HepG2 (cell line): Measurements from ENCODE around the gene GPR32. TPM values are rescaled to one million over a fixed set of nuclear protein-coding genes. Genes with fewer than 3 reads are reported as not detected.

Experiments used
- ATF4 ChIP-seq, 2 experiments: fragments of 450-650 bp in 1 of 2; sonication (generic) in 1 of 2; formaldehyde crosslinking; IDR thresholded peaks; 2 replicates each; pipeline versions ENCODE4 v1.5.0 to v1.8.0; 2020 to 2022; ENCODE audit warnings: mild to moderate bottlenecking in 1 of 2, missing genetic modification reagents in 1 of 2
- ATF5 ChIP-seq: sonication (generic); formaldehyde crosslinking; IDR thresholded peaks from 2 replicates; pipeline ENCODE4 v1.4.0; 2020; ENCODE audit warnings: mild to moderate bottlenecking, low read depth, missing genetic modification reagents
- CHCHD3 ChIP-seq: sonication (generic); formaldehyde crosslinking; IDR thresholded peaks from 2 replicates; pipeline ENCODE4 v1.8.0; 2022; ENCODE audit warnings: mild to moderate bottlenecking, missing genetic modification reagents, moderate library complexity
- FOXC1 ChIP-seq: sonication (generic); formaldehyde crosslinking; IDR thresholded peaks from 2 replicates; pipeline ENCODE4 v1.8.0; 2022; ENCODE audit warnings: mild to moderate bottlenecking, missing genetic modification reagents, borderline replicate concordance
- HCFC1 ChIP-seq: fragments of 150-350 bp; IDR thresholded peaks from 2 replicates; pipeline ENCODE4 v1.6.1; 2014; ENCODE audit warnings: low read depth, low read length
- HDAC6 ChIP-seq: fragments of 200-600 bp; sonication (generic); IDR thresholded peaks from 2 replicates; pipeline ENCODE4 v1.7.0; 2017; ENCODE audit warnings: mild to moderate bottlenecking, antibody characterized with exemption, low read length, low read depth
- NCOA2 ChIP-seq: sonication (generic); formaldehyde crosslinking; IDR thresholded peaks from 2 replicates; pipeline ENCODE4 v1.8.0; 2022; ENCODE audit warnings: inconsistent platforms
- PATZ1 ChIP-seq: sonication (generic); formaldehyde crosslinking; IDR thresholded peaks from 2 replicates; pipeline ENCODE4 v1.4.0; 2020; ENCODE audit warnings: missing genetic modification reagents
- TP53 ChIP-seq: sonication (generic); formaldehyde crosslinking; conservative IDR thresholded peaks from 2 replicates; pipeline ENCODE4 v1.4.0; 2020; ENCODE audit warnings: missing genetic modification reagents
- ZC3H13 ChIP-seq: sonication (generic); formaldehyde crosslinking; IDR thresholded peaks from 2 replicates; pipeline ENCODE4 v1.8.1; 2023; ENCODE audit warnings: mild to moderate bottlenecking, missing genetic modification reagents, moderate library complexity
- ZNF18 ChIP-seq: sonication (generic); formaldehyde crosslinking; IDR thresholded peaks from 2 replicates; pipeline ENCODE4 v1.8.0; 2022; ENCODE audit warnings: mild to moderate bottlenecking, missing genetic modification reagents; ENCODE audit not compliant: insufficient replicate concordance
- ZNF24 ChIP-seq: fragments of 450-650 bp; IDR thresholded peaks from 2 replicates; pipeline ENCODE4 v1.6.1; 2017; ENCODE audit warnings: antibody characterized with exemption, mild to moderate bottlenecking
- ZNF567 ChIP-seq: sonication (generic); formaldehyde crosslinking; IDR thresholded peaks from 2 replicates; pipeline ENCODE4 v1.8.1; 2023; ENCODE audit warnings: mild to moderate bottlenecking, missing genetic modification reagents, borderline replicate concordance
- ZNF605 ChIP-seq: sonication (generic); formaldehyde crosslinking; IDR thresholded peaks from 2 replicates; pipeline ENCODE4 v1.8.0; 2022; ENCODE audit warnings: mild to moderate bottlenecking, missing genetic modification reagents
- ZNF777 ChIP-seq: sonication (generic); formaldehyde crosslinking; IDR thresholded peaks from 2 replicates; pipeline ENCODE4 v1.4.0; 2020; ENCODE audit warnings: missing genetic modification reagents
- polyA plus RNA-seq, 8 experiments: library from polyadenylated mRNA; depleted of rRNA in 3 of 8; stranded (reverse) in 7 of 8; unstranded in 1 of 8; fragments of >200 nt; fragmentation: Illumina TruSeq in 4 of 8; extraction: Trizol in 4 of 8; gene quantifications; 2 replicates each; pipeline versions ENCODE4 v1.2.1 to v1.2.3, GENCODE V29; 2011 to 2016; ENCODE audit warnings: low read depth in 4 of 8, missing spikeins in 1 of 8, mixed read lengths in 1 of 8; ENCODE audit not compliant: insufficient read depth in 1 of 8
- total RNA-seq, 5 experiments: library from RNA; depleted of rRNA; stranded (reverse); fragments of >200 nt; fragmentation: Illumina TruSeq; extraction: Trizol; gene quantifications; 2 replicates each; pipeline ENCODE4 v1.2.3, GENCODE V29; 2016; ENCODE audit warnings: low read depth in 1 of 5

The GPR32 gene
- total and polyA plus RNA-seq, 2 of the 13 experiments (the other 11 are each of a cell fraction or from before 2014, with no cell fraction given), result not detected

- TF ChIP-seq TP53, result no peak
- TF ChIP-seq ZNF777, result no peak
- 0 out of 2 replicates have a peak, but pooled peaks have one; percentile 53 for TF ChIP-seq CHCHD3
- peak; percentile 98 for TF ChIP-seq ZNF605 (CRISPR knock-in tag)
- TF ChIP-seq PATZ1 (CRISPR knock-in tag), result 0 out of 2 replicates have a peak, but pooled peaks have one; percentile 30
- TF ChIP-seq ZNF18 (CRISPR knock-in tag), result peak; percentile 82
- TF ChIP-seq NCOA2 (CRISPR knock-in tag), result no peak; the same call in 1 of the 2 replicates
- peak in 1 of 2 experiments; percentile 52; a peak in 1 of 4 replicates for TF ChIP-seq ATF4 (CRISPR knock-in tag; IDR thresholded peaks at IDR 0.05)
- no peak for TF ChIP-seq ZNF567 (CRISPR knock-in tag)
- no peak for TF ChIP-seq ZNF24
- peak; percentile 73; the same call in 1 of the 2 replicates for TF ChIP-seq FOXC1 (CRISPR knock-in tag)
- 0 out of 2 replicates have a peak, but pooled peaks have one; percentile 30 for TF ChIP-seq HCFC1
- TF ChIP-seq HDAC6, result peak; percentile 96; the same call in 1 of the 2 replicates
- TF ChIP-seq ZC3H13 (CRISPR knock-in tag), result peak; percentile 66; the same call in 1 of the 2 replicates
- TF ChIP-seq ATF5, result peak; percentile 51; the same call in 1 of the 2 replicates
These were observed 34.4 kb downstream of the GPR32 start (continued) for GRCh38 chr19:50804420-50805272.
